ENCODE results near the gene PARD3B. TPM values are rescaled to one million over a fixed set of nuclear protein-coding genes. Genes with fewer than 3 reads are reported as not detected.

The PARD3B gene
- total and polyA plus RNA-seq, 12 donors, result 0.46 to 12.4 (median 8.3) TPM

GRCh38 chr2:204730603-204731002 lies 185.3 kb downstream of the PARD3B start:
- H3K36me3 ChIP-seq, result no peaks in the 10 kb centered on the region
- no peak overlapping the region for H3K27ac ChIP-seq
- H3K4me1 ChIP-seq, result peaks cover 0 to 5% (median 0%) of the 10 kb centered on the region in 9 donors
- no peaks in the 10 kb centered on the region for H3K9me3 ChIP-seq
- no peaks in the 10 kb centered on the region for H3K27me3 ChIP-seq
- DNase-seq (no peak), ATAC-seq (no peak)
- no peak for TF ChIP-seq CTCF (IDR thresholded peaks at IDR 0.05)
- H3K4me3 ChIP-seq, result no peak overlapping the region
- WGBS, 2 donors, result 66 to 68% methylated on average over 4 of the region's 4 CpGs
- intact Hi-C loops (cut with DNase I), result no loop called here

GRCh38 chr2:204732019-204732418 lies 186.7 kb downstream of the PARD3B start:
- 33 to 46% methylated on average over 3 of the region's 3 CpGs for WGBS, 2 donors

GRCh38 chr2:204737296-204737695 lies 192.0 kb downstream of the PARD3B start:
- WGBS, 2 donors, result 97 to 98% methylated on average over 1 of the region's 1 CpG
- ATAC-seq (no peak), DNase-seq (no peak)
- Histone ChIP-seq H3K9me3 (peaks cover 0 to 35% (median 7%) of the 10 kb centered on the region in 11 donors), H3K27me3 (no peaks in the 10 kb centered on the region), H3K4me1 (peaks cover 0 to 2% (median 0%) of the 10 kb centered on the region in 9 donors), H3K4me3 (no peak overlapping the region), H3K27ac (no peak overlapping the region), H3K36me3 (no peaks in the 10 kb centered on the region)
- no peak for TF ChIP-seq CTCF (IDR thresholded peaks at IDR 0.05)
- intact Hi-C loops (cut with DNase I), result no loop called here

More at GRCh38 chr2:204732019-204732418, 186.7 kb downstream of the PARD3B start:
- H3K27me3 ChIP-seq, result no peaks in the 10 kb centered on the region
- H3K9me3 ChIP-seq, result peaks cover 0 to 7% (median 0%) of the 10 kb centered on the region in 11 donors
- H3K4me1 ChIP-seq, result peaks cover 0 to 5% (median 0%) of the 10 kb centered on the region in 9 donors
- H3K4me3 ChIP-seq, result no peak overlapping the region
- ATAC-seq, result no peak
- DNase-seq, result no peak
- TF ChIP-seq CTCF (IDR thresholded peaks at IDR 0.05), result no peak
- no peaks in the 10 kb centered on the region for H3K36me3 ChIP-seq
- H3K27ac ChIP-seq, result no peak overlapping the region
- intact Hi-C loops (cut with DNase I), result no loop called here

- no peak overlapping the region for H3K27ac ChIP-seq
Measured at GRCh38 chr2:204738721-204739120, 193.4 kb downstream of the PARD3B start.

More at GRCh38 chr2:204738721-204739120, 193.4 kb downstream of the PARD3B start:
- H3K27me3 ChIP-seq, result no peaks in the 10 kb centered on the region
- no peak for DNase-seq
- intact Hi-C loops (cut with DNase I), result no loop called here
- WGBS, 2 donors, result 79 to 88% methylated on average over 1 of the region's 1 CpG
- H3K4me3 ChIP-seq, result no peak overlapping the region
- H3K4me1 ChIP-seq, result no peaks in the 10 kb centered on the region
- H3K36me3 ChIP-seq, result no peaks in the 10 kb centered on the region
- TF ChIP-seq CTCF (IDR thresholded peaks at IDR 0.05), result no peak
- peaks cover 0 to 35% (median 7%) of the 10 kb centered on the region in 11 donors for H3K9me3 ChIP-seq
- ATAC-seq, result no peak

Data from heart right ventricle (tissue), 16 donors.